ENCODE measurements around the gene KIF2A. TPM values are rescaled to one million over a fixed set of nuclear protein-coding genes. Genes with fewer than 3 reads are reported as not detected.

KIF2A gene
- 87.9 TPM for total RNA-seq
- 16.6 TPM for polyA plus RNA-seq

DNA sequence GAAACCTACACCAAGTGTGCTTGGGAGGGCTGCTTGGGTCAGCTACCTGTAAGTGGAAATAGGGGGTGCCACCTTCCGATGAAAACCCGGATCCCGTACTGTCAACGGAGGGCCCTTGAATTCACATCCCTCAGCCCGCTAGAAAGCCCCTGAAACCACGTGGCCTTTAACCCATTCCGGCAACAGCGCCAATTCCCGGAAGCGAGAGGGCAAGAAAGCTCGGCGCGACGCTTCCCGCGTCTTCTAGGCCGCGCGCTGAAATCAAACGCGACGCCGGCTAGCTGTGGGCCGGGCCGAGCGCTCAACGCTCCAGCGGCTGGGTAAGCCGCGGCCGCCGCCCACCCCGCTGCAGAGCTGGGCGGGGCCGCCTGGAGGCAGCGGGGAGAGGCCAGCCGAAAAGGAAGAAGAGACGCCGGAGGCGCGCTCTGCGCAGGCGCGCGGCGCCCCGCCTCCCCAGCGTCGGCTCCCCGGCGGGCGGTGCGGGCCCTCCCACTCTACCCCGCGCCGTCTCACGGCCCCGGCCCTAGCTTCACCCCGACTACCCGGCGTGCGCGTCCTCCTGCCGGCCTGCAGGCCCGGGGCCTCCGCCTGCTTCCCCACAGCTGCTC, at the start of gene KIF2A:
TSS of gene KIF2A (plus strand) at position 492 of the 608 bp plus-strand sequence. CDS start 267 bp downstream, outside the sequence.
- Histone ChIP-seq H3K36me3 (ENCODE audit: insufficient read depth) (no peaks in the 10 kb centered on the region), H3K4me3 (ENCODE audit: low read depth, low read length) (peak within 1 kb of the TSS; percentile 96), H3K27ac (ENCODE audit: low read depth) (peak within 1 kb of the TSS; percentile 88), H3K4me1 (ENCODE audit: insufficient read depth) (no peaks in the 10 kb centered on the region)
- DNase-seq (ENCODE audit: extremely low spot score), result peak; percentile 76
- under 1% methylated on average over 66 of the region's 66 CpGs for WGBS

DNA sequence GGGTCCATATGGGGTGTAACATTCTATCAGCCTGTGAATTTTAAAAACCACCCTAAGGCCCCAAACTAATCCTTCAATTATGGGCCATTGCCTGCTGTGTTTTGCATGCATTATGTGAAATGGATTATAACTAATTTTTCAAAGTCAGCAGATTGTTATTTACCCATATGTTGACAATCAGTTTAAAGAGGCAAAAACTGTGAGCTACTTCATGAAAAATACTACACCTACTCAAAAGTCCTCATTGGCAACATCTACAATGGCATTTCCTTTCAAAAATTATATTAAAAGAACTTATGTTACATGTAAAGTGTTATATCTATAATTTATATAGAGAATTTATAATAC, 49.0 kb upstream of the KIF2A start:
- no peak overlapping the region for H3K4me3 ChIP-seq (ENCODE audit: low read depth, low read length)
- no peaks in the 10 kb centered on the region for H3K4me1 ChIP-seq (ENCODE audit: insufficient read depth)
- H3K27ac ChIP-seq (ENCODE audit: low read depth), result no peak overlapping the region
- H3K36me3 ChIP-seq (ENCODE audit: insufficient read depth), result no peaks in the 10 kb centered on the region
- DNase-seq (ENCODE audit: extremely low spot score), result no peak

DNA sequence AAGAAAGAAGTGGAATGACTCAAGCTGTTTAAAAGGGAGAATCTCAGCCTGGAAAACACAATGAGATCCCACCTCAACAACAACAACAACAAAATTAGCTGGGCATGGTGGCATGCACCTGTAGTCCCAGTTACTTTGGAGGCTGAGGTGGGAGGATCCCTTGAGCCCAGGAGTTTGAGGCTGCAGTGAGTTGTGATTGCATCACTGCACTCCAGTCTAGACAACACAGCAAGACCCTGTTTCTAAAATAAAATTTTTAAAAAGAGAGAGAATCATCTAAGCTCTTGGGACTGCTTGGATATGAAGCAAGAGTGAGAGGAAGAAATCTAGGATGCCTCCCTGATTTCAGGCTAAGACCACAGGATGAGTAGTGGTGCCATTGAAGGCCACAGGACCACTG, 47.4 kb upstream of the KIF2A start:
- Histone ChIP-seq H3K4me1 (ENCODE audit: insufficient read depth) (no peaks in the 10 kb centered on the region), H3K27ac (ENCODE audit: low read depth) (no peak overlapping the region), H3K36me3 (ENCODE audit: insufficient read depth) (no peaks in the 10 kb centered on the region), H3K4me3 (ENCODE audit: low read depth, low read length) (no peak overlapping the region)
- no peak for DNase-seq (ENCODE audit: extremely low spot score)

DNA sequence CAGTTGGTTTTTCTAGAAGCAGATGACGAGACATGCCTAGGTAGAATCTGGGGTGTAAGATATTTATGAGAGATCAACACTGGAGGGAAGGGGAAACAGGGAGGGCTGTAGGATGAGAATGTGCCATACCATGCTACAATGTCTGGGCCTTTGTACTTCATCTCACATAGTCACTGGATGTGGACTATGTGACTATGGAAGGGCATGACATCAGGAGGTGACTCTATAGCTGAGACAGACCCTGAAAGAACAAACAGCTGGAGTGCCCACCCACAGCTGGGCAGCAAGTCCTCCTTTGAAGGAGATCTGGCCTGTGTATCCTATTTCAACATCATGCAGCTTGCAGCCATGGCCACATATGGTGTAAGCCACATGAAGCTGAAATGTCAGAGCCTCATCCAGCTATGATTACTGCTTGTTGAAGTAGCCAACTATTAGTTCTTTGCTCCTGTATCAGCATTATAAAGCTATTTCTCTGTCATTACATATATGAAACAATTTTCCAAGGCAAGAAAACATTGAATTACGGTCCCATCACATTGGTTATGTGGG, 46.2 kb upstream of the KIF2A start:
- Histone ChIP-seq H3K4me1 (ENCODE audit: insufficient read depth) (no peaks in the 10 kb centered on the region), H3K4me3 (ENCODE audit: low read depth, low read length) (no peak overlapping the region), H3K36me3 (ENCODE audit: insufficient read depth) (no peaks in the 10 kb centered on the region), H3K27ac (ENCODE audit: low read depth) (no peak overlapping the region)
- WGBS, result 83% methylated on average over 2 of the region's 2 CpGs
- DNase-seq (ENCODE audit: extremely low spot score), result no peak

DNA sequence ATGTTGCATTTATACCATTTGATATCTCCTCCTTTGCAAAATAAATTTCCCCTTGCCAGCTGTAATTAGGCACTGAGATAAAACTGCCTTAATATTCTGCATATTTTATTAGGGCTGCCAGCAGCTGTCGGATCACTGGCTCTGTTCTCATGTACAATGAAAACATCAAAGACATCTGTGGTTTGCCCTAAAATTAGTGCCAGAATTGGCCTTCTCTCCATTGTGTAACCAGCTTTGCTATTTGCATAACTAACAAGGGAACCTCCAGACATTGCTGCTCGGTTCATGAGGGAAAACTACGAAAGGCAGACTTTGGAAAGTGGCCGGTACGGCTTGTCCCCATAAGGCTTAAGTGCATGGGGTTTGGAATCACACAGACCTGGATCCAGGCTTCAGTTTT, 45.5 kb upstream of the KIF2A start:
- no peaks in the 10 kb centered on the region for H3K36me3 ChIP-seq (ENCODE audit: insufficient read depth)
- DNase-seq (ENCODE audit: extremely low spot score), result no peak
- H3K4me3 ChIP-seq (ENCODE audit: low read depth, low read length), result no peak overlapping the region
- H3K27ac ChIP-seq (ENCODE audit: low read depth), result no peak overlapping the region
- WGBS, result 55% methylated on average over 5 of the region's 5 CpGs
- no peaks in the 10 kb centered on the region for H3K4me1 ChIP-seq (ENCODE audit: insufficient read depth)

DNA sequence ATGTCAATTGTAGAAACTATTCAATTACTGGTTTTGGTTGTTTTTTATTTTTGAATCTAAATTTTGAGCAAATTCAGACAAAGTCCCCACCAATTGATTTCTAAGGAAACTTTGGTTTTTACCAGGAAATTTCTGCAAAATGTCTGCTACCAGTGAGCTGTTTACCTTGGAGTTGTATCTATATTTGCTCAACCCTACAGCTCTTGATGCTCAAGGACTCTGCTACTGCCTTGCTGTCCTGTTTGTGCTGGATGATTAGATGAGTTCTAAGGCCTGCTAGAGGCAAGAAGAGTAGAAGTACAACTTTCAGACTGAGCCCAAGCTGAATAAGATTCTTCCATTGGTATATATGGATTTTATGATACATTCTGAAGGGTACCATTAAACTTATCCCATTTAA, 42.6 kb upstream of the KIF2A start:
- H3K27ac ChIP-seq (ENCODE audit: low read depth), result no peak overlapping the region
- no peak for DNase-seq (ENCODE audit: extremely low spot score)
- no peaks in the 10 kb centered on the region for H3K36me3 ChIP-seq (ENCODE audit: insufficient read depth)
- no peaks in the 10 kb centered on the region for H3K4me1 ChIP-seq (ENCODE audit: insufficient read depth)
- no peak overlapping the region for H3K4me3 ChIP-seq (ENCODE audit: low read depth, low read length)

DNA sequence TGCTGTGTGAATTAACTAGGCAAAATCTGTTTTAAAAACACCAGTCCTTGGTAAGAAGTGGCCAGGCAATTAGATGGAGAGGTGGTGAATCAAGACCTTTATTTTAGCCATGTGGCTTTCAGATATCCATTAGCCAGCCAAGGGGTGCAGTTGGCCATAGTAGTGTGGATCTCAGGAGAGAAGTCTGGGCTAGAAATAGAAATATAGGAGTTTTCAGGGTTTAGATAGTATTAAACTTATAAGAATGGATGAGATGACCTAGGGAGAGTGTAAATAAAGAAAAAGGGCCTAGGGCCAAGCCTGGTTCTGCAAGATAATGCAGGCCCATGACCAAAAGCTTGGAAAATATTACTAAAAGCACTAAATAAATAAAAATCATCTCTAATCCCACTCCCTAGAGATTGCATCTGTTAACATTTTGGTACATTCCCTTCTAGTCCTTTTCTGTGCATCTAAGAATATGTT, 40.3 kb upstream of the KIF2A start:
- H3K36me3 ChIP-seq (ENCODE audit: insufficient read depth), result no peaks in the 10 kb centered on the region
- no peak for DNase-seq (ENCODE audit: extremely low spot score)
- H3K27ac ChIP-seq (ENCODE audit: low read depth), result no peak overlapping the region
- no peaks in the 10 kb centered on the region for H3K4me1 ChIP-seq (ENCODE audit: insufficient read depth)
- no peak overlapping the region for H3K4me3 ChIP-seq (ENCODE audit: low read depth, low read length)

DNA sequence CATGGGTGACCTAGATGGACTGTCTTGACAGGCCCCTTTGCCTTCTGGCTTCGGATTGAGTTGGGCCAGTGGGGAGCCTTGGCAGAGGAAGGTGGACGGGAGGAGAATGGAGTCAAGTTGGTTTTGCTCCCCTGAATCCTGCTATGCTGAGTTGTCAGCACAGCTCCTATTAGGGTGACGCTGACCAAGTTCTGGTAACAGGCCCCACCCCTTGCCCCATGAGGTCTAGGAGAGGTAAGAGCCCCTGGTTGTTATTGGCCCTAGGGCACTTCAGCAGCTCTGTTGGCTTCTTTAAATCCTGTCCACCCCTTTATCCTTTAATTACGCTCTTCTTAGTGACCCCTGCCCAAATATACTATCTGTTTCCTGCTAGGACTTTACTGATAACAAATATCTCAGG, 39.4 kb upstream of the KIF2A start:
- WGBS, result 93% methylated on average over 4 of the region's 4 CpGs
- no peaks in the 10 kb centered on the region for H3K36me3 ChIP-seq (ENCODE audit: insufficient read depth)
- no peak overlapping the region for H3K27ac ChIP-seq (ENCODE audit: low read depth)
- no peak for DNase-seq (ENCODE audit: extremely low spot score)
- H3K4me1 ChIP-seq (ENCODE audit: insufficient read depth), result no peaks in the 10 kb centered on the region
- H3K4me3 ChIP-seq (ENCODE audit: low read depth, low read length), result no peak overlapping the region

DNA sequence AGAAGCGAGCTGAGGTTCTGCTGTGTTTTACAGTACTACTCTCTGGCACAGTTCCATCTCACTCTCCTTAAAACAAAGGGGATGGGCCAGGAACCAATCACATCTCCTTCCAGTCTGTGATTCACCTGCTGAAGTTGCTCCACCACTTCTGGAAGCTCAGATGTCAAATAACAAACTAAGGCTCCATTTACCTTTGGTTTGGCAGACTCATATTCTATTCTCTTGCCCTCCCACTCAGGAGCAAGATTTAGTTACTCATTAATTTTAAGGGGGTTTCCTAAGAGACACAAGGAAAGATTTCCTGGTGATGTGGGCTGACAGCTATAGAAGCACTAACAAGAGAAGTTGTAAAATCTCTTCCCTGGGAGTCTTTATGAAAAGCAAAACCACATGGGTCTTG, 37.8 kb upstream of the KIF2A start:
- peak; percentile 71 for DNase-seq (ENCODE audit: extremely low spot score)

DNA sequence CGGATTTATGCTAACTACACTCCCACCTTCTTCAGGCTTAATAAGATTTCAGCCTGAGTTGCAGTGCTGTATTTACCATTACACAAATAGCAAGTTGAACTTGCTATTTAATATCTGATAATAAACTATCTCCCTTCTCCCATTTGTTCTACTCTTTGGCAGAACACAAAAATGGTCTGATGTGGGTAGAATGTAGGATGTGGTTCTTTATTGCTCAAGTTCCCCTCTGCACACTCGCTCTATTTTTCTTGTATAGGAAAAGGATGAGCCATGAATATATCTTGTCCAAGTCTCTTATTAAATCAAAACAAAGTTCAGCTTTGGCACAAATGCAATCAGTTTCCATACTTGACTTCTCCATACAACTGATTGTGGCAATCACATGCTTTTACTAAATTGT, 37.2 kb upstream of the KIF2A start:
- 64% methylated on average over 2 of the region's 2 CpGs for WGBS
- Histone ChIP-seq H3K27ac (ENCODE audit: low read depth) (no peak overlapping the region), H3K4me3 (ENCODE audit: low read depth, low read length) (no peak overlapping the region)

More for the DNA sequence above, 37.8 kb upstream of the KIF2A start:
- Histone ChIP-seq H3K27ac (ENCODE audit: low read depth) (no peak overlapping the region), H3K4me3 (ENCODE audit: low read depth, low read length) (no peak overlapping the region), H3K4me1 (ENCODE audit: insufficient read depth) (no peaks in the 10 kb centered on the region), H3K36me3 (ENCODE audit: insufficient read depth) (no peaks in the 10 kb centered on the region)
- 54% methylated on average over 1 of the region's 1 CpG for WGBS

DNA sequence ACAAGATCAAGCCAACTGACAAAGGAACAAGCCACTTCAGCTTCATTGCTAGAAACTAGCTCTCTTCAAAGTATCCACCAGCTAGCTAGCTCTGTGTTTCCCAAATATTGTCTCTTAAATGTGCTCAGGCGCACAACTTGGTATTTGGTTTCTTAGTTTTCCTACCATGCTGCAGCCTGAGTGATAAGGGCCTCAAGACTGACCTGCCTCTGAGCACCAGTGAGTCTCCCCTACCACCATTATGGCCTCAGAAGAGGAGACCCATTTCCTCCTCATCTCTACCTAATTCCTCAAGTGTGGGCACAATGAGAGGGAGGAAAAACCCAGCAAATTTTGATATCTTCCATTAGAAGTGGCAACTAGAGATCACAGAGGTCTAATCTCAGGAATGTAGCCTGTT, 34.6 kb upstream of the KIF2A start:
- no peak overlapping the region for H3K27ac ChIP-seq (ENCODE audit: low read depth)
- no peaks in the 10 kb centered on the region for H3K36me3 ChIP-seq (ENCODE audit: insufficient read depth)
- no peaks in the 10 kb centered on the region for H3K4me1 ChIP-seq (ENCODE audit: insufficient read depth)
- 94% methylated on average over 1 of the region's 1 CpG for WGBS
- no peak overlapping the region for H3K4me3 ChIP-seq (ENCODE audit: low read depth, low read length)
- DNase-seq (ENCODE audit: extremely low spot score), result no peak

More for the DNA sequence above, 37.2 kb upstream of the KIF2A start:
- H3K4me1 ChIP-seq (ENCODE audit: insufficient read depth), result no peaks in the 10 kb centered on the region
- DNase-seq (ENCODE audit: extremely low spot score), result no peak
- H3K36me3 ChIP-seq (ENCODE audit: insufficient read depth), result no peaks in the 10 kb centered on the region

DNA sequence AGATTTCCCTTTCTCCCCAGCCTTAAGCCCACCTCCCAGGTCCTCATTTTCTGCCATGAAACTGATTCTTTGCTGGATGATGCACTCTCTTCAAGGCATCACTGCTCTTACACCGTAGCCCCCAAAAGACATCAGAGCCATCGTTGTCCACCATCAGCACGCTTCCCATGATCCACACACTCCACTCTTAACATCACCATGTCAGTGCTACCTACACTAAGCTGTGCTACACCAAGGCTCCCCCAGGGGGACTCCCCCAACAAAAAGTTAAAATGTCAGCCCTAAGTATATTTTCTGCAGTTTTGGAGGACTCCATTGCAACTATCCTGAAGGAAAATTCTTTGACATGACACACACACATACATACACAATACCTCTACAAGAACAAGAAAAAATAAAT, 34.1 kb upstream of the KIF2A start:
- H3K27ac ChIP-seq (ENCODE audit: low read depth), result no peak overlapping the region
- no peak for DNase-seq (ENCODE audit: extremely low spot score)
- WGBS, result 91% methylated on average over 3 of the region's 3 CpGs
- no peaks in the 10 kb centered on the region for H3K36me3 ChIP-seq (ENCODE audit: insufficient read depth)
- no peaks in the 10 kb centered on the region for H3K4me1 ChIP-seq (ENCODE audit: insufficient read depth)
- no peak overlapping the region for H3K4me3 ChIP-seq (ENCODE audit: low read depth, low read length)

DNA sequence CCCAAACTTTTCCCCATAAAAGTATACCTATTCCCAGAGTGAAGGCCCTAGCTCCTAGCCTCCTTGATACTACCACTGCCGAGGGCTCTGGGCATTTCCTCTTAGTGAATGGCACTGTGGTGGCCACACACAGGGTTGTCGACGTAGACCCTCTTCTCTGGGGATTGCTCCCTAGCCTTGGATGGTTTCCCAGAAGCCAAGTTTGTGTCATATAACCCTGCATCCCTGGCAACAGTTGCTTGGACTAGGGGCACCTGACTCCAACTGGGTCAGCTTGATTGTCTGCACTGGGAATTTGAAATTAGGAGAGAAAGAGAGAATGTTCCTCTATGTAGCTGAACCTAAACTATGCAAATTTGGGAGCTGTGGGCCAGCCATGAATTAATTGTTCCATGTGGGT, 32.3 kb upstream of the KIF2A start:
- WGBS, result 79% methylated on average over 3 of the region's 3 CpGs
- H3K4me1 ChIP-seq (ENCODE audit: insufficient read depth), result no peaks in the 10 kb centered on the region
- H3K4me3 ChIP-seq (ENCODE audit: low read depth, low read length), result no peak overlapping the region
- no peaks in the 10 kb centered on the region for H3K36me3 ChIP-seq (ENCODE audit: insufficient read depth)
- H3K27ac ChIP-seq (ENCODE audit: low read depth), result no peak overlapping the region
- no peak for DNase-seq (ENCODE audit: extremely low spot score)

DNA sequence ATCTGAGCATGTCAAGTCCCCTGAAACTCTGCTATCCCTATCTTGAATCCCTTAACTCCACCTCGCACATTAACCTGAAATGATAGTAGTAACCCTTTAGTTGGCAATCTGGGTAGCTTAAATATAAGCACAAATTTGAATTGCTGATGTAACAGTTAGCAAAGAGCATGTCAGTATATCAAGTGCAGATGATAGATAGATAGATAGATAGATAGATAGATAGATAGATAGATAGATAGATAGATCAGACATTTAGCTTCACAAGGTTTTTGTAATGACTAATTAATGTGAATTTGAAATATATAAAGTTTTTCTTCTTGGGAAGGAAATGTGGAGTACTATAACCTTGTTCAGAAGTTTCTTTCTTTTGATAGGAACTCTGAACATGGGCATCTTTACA, 30.4 kb upstream of the KIF2A start:
- no peak overlapping the region for H3K4me3 ChIP-seq (ENCODE audit: low read depth, low read length)

DNA sequence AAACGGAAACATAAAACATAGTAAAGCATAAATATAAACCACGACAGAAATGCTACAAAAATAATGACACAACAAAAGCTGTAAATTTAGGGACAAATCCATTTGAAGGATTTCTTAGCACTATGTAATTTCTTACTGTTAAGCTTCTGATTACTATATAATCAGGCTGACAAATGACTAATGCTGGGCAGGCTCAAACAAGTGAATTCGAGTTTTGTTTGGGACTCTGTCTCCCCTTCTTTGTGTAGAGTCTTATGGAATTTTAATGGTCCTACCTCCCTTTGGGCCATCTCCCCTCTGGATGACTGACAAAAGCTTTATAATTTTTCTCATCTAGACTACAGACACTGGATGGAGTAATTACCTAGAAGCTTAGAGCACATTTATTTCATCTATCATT, 24.6 kb upstream of the KIF2A start:
- no peak overlapping the region for H3K4me3 ChIP-seq (ENCODE audit: low read depth, low read length)
- WGBS, result 70% methylated on average over 3 of the region's 3 CpGs
- H3K4me1 ChIP-seq (ENCODE audit: insufficient read depth), result no peaks in the 10 kb centered on the region
- no peaks in the 10 kb centered on the region for H3K36me3 ChIP-seq (ENCODE audit: insufficient read depth)
- no peak overlapping the region for H3K27ac ChIP-seq (ENCODE audit: low read depth)
- no peak for DNase-seq (ENCODE audit: extremely low spot score)

More for the DNA sequence above, 30.4 kb upstream of the KIF2A start:
- H3K27ac ChIP-seq (ENCODE audit: low read depth), result no peak overlapping the region
- DNase-seq (ENCODE audit: extremely low spot score), result no peak
- H3K36me3 ChIP-seq (ENCODE audit: insufficient read depth), result no peaks in the 10 kb centered on the region
- no peaks in the 10 kb centered on the region for H3K4me1 ChIP-seq (ENCODE audit: insufficient read depth)
- WGBS, result 71% methylated on average over 1 of the region's 1 CpG

Measured in urinary bladder (tissue), 4 donors.